IPS-15b (cell line): ENCODE measurements around the gene SNTG2.

Experiments used
- H3K27me3 ChIP-seq: one replicate; pipeline ENCODE4 v1.6.1; 2013; ENCODE audit warnings: low read length; ENCODE audit not compliant: control insufficient read depth, insufficient read depth
- H3K36me3 ChIP-seq: one replicate; pipeline ENCODE4 v1.6.1; 2013; ENCODE audit warnings: low read length; ENCODE audit not compliant: control insufficient read depth, insufficient read depth
- H3K4me1 ChIP-seq: one replicate; pipeline ENCODE4 v1.6.1; 2013; ENCODE audit warnings: mild to moderate bottlenecking, low read length; ENCODE audit not compliant: control insufficient read depth, insufficient read depth
- H3K4me3 ChIP-seq: one replicate; pipeline ENCODE4 v1.5.1; 2013; ENCODE audit warnings: low read depth, low read length
- H3K9ac ChIP-seq: one replicate; pipeline ENCODE4 v1.6.1; 2013; ENCODE audit warnings: low read depth, mild to moderate bottlenecking, low read length
- H3K9me3 ChIP-seq: one replicate; pipeline ENCODE4 v1.6.1; 2013; ENCODE audit warnings: mild to moderate bottlenecking, low read length; ENCODE audit not compliant: control insufficient read depth, insufficient read depth

The SNTG2 gene

DNA sequence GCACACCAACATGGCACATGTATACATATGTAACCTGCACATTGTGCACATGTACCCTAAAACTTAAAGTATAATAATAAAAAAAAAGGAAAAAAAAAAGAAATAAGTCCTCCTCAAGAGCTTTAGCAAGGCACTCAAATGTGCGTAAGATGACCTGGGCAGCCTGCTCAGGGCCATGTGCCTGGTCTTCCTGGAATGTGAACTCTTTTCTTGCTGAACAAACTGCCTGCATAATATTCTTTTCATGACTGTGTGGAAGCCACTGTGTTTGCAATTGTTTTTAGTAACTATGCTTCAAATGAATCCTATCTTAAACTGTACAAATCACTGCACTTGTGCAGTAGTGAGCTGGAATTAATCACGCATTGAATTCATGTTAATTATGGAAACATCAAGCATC is 294.5 kb downstream of the SNTG2 start:
- Histone ChIP-seq H3K4me3 (no peak overlapping the region), H3K4me1 (no peaks in the 10 kb centered on the region), H3K9me3 (no peaks in the 10 kb centered on the region), H3K27me3 (no peaks in the 10 kb centered on the region), H3K36me3 (no peaks in the 10 kb centered on the region), H3K9ac (no peak overlapping the region)

- no peaks in the 10 kb centered on the region for H3K27me3 ChIP-seq
- H3K4me3 ChIP-seq = no peak overlapping the region
- no peaks in the 10 kb centered on the region for H3K9me3 ChIP-seq
- H3K4me1 ChIP-seq = no peaks in the 10 kb centered on the region
- no peak overlapping the region for H3K9ac ChIP-seq
- no peaks in the 10 kb centered on the region for H3K36me3 ChIP-seq
These were observed 295.6 kb downstream of the SNTG2 start for GRCh38 chr2:1246239-1246638.

DNA sequence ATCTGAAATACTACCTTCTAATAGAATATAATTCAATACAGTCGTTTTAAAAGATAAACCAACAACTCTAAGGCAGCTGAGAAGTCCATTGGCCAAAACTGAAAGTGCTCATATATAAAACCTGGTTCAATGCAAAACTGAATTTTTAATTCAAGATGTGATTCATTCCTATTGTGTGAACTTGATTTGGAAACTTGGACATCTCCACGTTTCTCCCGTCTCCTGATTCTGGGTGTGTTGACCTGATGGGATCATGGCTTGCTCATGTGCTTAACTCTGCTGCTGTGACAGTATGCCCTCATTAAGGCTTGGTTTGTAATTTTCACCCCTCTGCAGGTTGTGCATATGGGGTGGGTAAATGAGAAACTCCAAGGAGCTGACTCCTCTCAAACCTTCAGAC is 296.3 kb downstream of the SNTG2 start:
- H3K4me3 ChIP-seq = no peak overlapping the region
- no peaks in the 10 kb centered on the region for H3K36me3 ChIP-seq
- H3K27me3 ChIP-seq = no peaks in the 10 kb centered on the region
- H3K4me1 ChIP-seq = no peaks in the 10 kb centered on the region
- H3K9me3 ChIP-seq = no peaks in the 10 kb centered on the region
- H3K9ac ChIP-seq = no peak overlapping the region

DNA sequence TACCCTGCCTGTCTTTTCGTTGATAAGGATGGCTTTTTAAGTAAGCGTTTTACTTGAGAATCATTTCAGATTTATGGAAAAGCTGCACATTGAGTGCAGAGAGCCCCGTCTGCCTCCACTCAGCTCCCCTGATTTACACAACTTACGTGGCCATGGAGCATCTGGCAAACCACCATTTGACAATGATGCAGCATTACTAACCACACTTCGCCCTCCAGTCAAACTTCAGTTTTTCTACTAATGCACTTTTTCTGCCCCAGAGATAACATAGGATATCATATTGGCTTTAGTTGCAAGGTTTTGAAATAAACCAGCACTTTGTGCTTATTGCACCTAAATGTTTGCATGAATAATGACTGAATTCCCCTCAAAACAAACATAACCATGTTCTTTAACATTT is 297.5 kb downstream of the SNTG2 start:
- no peaks in the 10 kb centered on the region for H3K9me3 ChIP-seq
- no peaks in the 10 kb centered on the region for H3K36me3 ChIP-seq
- no peaks in the 10 kb centered on the region for H3K27me3 ChIP-seq
- H3K4me1 ChIP-seq = no peaks in the 10 kb centered on the region
- H3K9ac ChIP-seq = no peak overlapping the region
- no peak overlapping the region for H3K4me3 ChIP-seq

GRCh38 chr2:1249897-1250687 is 299.4 kb downstream of the SNTG2 start:
- H3K4me1 ChIP-seq = no peaks in the 10 kb centered on the region

GRCh38 chr2:1251520-1251919 is 300.9 kb downstream of the SNTG2 start:
- Histone ChIP-seq H3K9ac (no peak overlapping the region), H3K27me3 (no peaks in the 10 kb centered on the region), H3K4me3 (no peak overlapping the region), H3K9me3 (no peaks in the 10 kb centered on the region), H3K4me1 (no peaks in the 10 kb centered on the region), H3K36me3 (no peaks in the 10 kb centered on the region)

More at GRCh38 chr2:1249897-1250687, 299.4 kb downstream of the SNTG2 start:
- no peaks in the 10 kb centered on the region for H3K27me3 ChIP-seq
- H3K9me3 ChIP-seq = no peaks in the 10 kb centered on the region
- no peak overlapping the region for H3K9ac ChIP-seq
- H3K4me3 ChIP-seq = no peak overlapping the region
- H3K36me3 ChIP-seq = no peaks in the 10 kb centered on the region

GRCh38 chr2:1253629-1254028 is 303.0 kb downstream of the SNTG2 start:
- no peaks in the 10 kb centered on the region for H3K36me3 ChIP-seq
- no peak overlapping the region for H3K9ac ChIP-seq
- no peak overlapping the region for H3K4me3 ChIP-seq
- no peaks in the 10 kb centered on the region for H3K9me3 ChIP-seq
- no peaks in the 10 kb centered on the region for H3K4me1 ChIP-seq
- no peaks in the 10 kb centered on the region for H3K27me3 ChIP-seq

- Histone ChIP-seq H3K36me3 (no peaks in the 10 kb centered on the region), H3K9ac (no peak overlapping the region), H3K9me3 (no peaks in the 10 kb centered on the region), H3K27me3 (no peaks in the 10 kb centered on the region), H3K4me1 (no peaks in the 10 kb centered on the region), H3K4me3 (no peak overlapping the region)
These were observed 304.2 kb downstream of the SNTG2 start for GRCh38 chr2:1254662-1255343.

DNA sequence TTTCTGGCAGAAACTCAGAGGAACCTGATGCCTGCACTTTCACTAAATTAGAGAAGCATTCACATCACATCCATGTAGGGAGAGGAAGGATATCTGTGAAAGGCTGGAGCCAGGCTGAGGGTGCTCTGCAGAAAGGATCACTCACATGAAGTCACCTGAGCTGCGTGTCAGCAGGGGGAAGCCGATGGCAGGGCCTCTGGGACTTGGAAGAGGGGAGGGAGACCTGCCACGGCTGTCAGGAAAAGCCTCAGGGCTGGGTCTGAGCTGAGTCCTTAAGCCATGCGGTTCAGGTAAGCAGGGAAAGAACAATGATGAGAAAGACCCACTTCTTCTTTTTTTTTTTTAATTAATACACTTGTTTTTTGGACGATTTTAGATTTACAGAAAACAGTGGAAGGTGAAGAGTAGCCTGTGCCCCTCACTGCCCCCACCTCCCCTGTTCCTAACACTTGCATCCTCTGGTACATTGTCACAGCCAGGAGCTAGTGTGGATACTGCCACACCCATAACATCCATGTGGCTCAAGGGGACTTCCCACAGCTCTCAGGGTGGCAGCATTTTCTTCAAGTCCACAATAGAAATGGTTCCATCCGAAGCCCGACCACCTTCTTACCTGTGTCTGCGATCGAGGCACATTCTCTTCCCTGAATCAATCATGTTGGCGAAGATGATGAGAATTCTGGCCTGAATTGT is 306.1 kb downstream of the SNTG2 start:
- H3K9me3 ChIP-seq = no peaks in the 10 kb centered on the region
- no peak overlapping the region for H3K4me3 ChIP-seq
- H3K9ac ChIP-seq = no peak overlapping the region
- H3K4me1 ChIP-seq = no peaks in the 10 kb centered on the region
- no peaks in the 10 kb centered on the region for H3K36me3 ChIP-seq
- H3K27me3 ChIP-seq = no peaks in the 10 kb centered on the region

- Histone ChIP-seq H3K9me3 (no peaks in the 10 kb centered on the region), H3K27me3 (no peaks in the 10 kb centered on the region), H3K9ac (no peak overlapping the region), H3K4me1 (no peaks in the 10 kb centered on the region), H3K36me3 (no peaks in the 10 kb centered on the region), H3K4me3 (no peak overlapping the region)
These were observed 306.7 kb downstream of the SNTG2 start for GRCh38 chr2:1257334-1257733.

- no peaks in the 10 kb centered on the region for H3K36me3 ChIP-seq
- no peak overlapping the region for H3K9ac ChIP-seq
- no peaks in the 10 kb centered on the region for H3K27me3 ChIP-seq
- H3K4me1 ChIP-seq = no peaks in the 10 kb centered on the region
- H3K4me3 ChIP-seq = no peak overlapping the region
- H3K9me3 ChIP-seq = no peaks in the 10 kb centered on the region
These were observed 309.1 kb downstream of the SNTG2 start for GRCh38 chr2:1259746-1260145.

- no peaks in the 10 kb centered on the region for H3K27me3 ChIP-seq
- no peaks in the 10 kb centered on the region for H3K9me3 ChIP-seq
- H3K36me3 ChIP-seq = no peaks in the 10 kb centered on the region
- H3K9ac ChIP-seq = no peak overlapping the region
- H3K4me1 ChIP-seq = no peaks in the 10 kb centered on the region
- no peak overlapping the region for H3K4me3 ChIP-seq
These were observed 312.0 kb downstream of the SNTG2 start for GRCh38 chr2:1262609-1263008.
